HS-5 (cell line): ENCODE data around the gene ZNF518A.

ENCODE experiments used
- DNase-seq: peaks from one replicate; pipeline ENCODE4 v3.0.0-alpha.2; 2012; ENCODE audit warnings: low read depth

ZNF518A gene

GRCh38 chr10:96129387-96130325 lies at the start of gene ZNF518A:
Gene ZNF518A, plus strand, starts transcription at chr10:96130297. Its CDS starts 26,026 bp downstream, at chr10:96156323.
- DNase-seq = peak; percentile 79

- DNase-seq = no peak
Observed at GRCh38 chr10:96082153-96082552, 47.9 kb upstream of the ZNF518A start.

- no peak for DNase-seq
Observed at GRCh38 chr10:96082748-96083147, 47.3 kb upstream of the ZNF518A start.

GRCh38 chr10:96089116-96089515 lies 41.0 kb upstream of the ZNF518A start:
- no peak for DNase-seq

GRCh38 chr10:96089670-96090462 lies 40.2 kb upstream of the ZNF518A start:
- peak; percentile 84 for DNase-seq

GRCh38 chr10:96090463-96090800 lies 39.7 kb upstream of the ZNF518A start:
- DNase-seq = no peak

- no peak for DNase-seq
Observed at GRCh38 chr10:96092999-96093767, 36.9 kb upstream of the ZNF518A start.

GRCh38 chr10:96093948-96094347 lies 36.1 kb upstream of the ZNF518A start:
- DNase-seq = no peak

- no peak for DNase-seq
Observed at GRCh38 chr10:96096958-96097357, 33.1 kb upstream of the ZNF518A start.

GRCh38 chr10:96097865-96098264 lies 32.2 kb upstream of the ZNF518A start:
- no peak for DNase-seq

GRCh38 chr10:96107623-96108038 lies 22.5 kb upstream of the ZNF518A start:
- no peak for DNase-seq

GRCh38 chr10:96112531-96112930 lies 17.6 kb upstream of the ZNF518A start:
- no peak for DNase-seq

GRCh38 chr10:96118604-96119450 lies 11.3 kb upstream of the ZNF518A start:
- no peak for DNase-seq

- no peak for DNase-seq
Observed at GRCh38 chr10:96122824-96123223, 7.3 kb upstream of the ZNF518A start.

GRCh38 chr10:96124230-96125141 lies 5.6 kb upstream of the ZNF518A start:
- DNase-seq = no peak

GRCh38 chr10:96125142-96125515 lies 5.0 kb upstream of the ZNF518A start:
- no peak for DNase-seq

GRCh38 chr10:96130326-96130995 lies 364 bp downstream of the ZNF518A start:
- no peak for DNase-seq

GRCh38 chr10:96131621-96132020 lies 1.5 kb downstream of the ZNF518A start:
- DNase-seq = no peak

GRCh38 chr10:96133135-96133534 lies 3.0 kb downstream of the ZNF518A start:
- DNase-seq = peak; percentile 37

GRCh38 chr10:96136810-96137209 lies 6.7 kb downstream of the ZNF518A start:
- no peak for DNase-seq
